ENCODE data around the gene NIPAL3.

Gene NIPAL3

DNA sequence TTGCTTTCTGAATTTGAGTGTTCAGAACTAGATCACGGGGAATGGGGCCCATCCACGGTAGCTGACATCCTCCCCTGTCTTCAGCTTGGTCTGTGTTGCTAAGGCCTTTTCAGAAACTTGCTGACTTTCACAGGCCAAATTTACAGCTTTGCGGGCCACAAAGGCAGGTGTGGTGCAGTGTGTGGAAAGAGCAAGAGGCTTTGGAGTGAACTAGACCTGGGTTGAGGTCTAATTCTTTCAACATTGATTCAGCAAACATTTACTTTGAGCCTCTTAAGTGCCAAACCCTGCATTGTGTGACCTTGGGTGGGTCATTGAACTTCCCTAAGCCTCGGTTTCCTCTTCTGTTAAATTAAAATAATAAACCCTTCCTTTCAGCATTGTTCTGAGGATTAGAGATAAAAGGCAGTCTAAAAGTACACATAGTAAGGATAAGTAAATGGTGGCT lies 26.3 kb upstream of the NIPAL3 start:
- in situ Hi-C loops (cut with MboI; ENCODE audit: low sequenced_read_pairs): loop anchor here (25.0 kb wide), 1 partner anchor 302 kb away; no protein-coding TSS in a partner anchor

- in situ Hi-C loops (cut with MboI; ENCODE audit: low sequenced_read_pairs): loop anchor here (5.0 to 25.0 kb wide), 2 partner anchors 189 to 304 kb away; no protein-coding TSS in a partner anchor
Measured at GRCh38 chr1:24390924-24391782, 24.4 kb upstream of the NIPAL3 start.

DNA sequence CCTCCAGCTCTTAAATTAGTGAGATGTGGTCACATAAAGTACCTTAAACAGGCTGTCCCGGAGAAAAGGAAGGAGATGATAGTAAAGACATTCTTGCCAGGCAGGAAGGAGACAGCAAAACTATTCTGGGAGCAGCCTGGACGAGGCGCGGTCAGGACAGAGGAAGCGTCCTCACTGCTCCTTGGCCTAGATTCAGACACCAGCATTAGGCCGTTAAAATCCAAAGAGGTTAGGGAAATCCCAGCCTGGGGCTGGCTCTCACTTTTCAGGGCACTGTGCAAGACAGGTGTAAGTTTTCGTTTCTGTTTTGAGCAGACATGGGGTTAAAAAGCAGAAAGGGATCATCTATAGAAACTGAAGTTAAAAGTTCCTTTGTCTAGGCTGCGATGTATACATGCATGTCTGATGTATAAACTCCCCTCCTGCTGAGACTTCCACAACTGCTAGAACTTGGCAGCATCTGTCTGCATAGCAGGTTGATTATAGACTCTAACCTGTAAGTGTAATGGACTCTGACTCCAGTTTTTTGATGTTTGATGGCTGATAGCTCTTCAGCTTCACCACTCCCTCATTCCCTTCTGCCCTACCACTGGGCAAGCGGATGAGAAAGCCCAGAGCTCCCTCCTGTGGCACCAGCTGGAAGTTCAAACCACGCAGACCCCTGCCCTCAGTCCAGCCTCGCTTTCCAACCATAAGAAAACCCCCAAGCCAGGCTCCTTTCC lies 23.6 kb upstream of the NIPAL3 start:
- in situ Hi-C loops (cut with MboI; ENCODE audit: low sequenced_read_pairs): loop anchor here (5.0 to 25.0 kb wide), 2 partner anchors 190 to 305 kb away; no protein-coding TSS in a partner anchor

- in situ Hi-C loops (cut with MboI; ENCODE audit: low sequenced_read_pairs): loop anchor here (5.0 to 25.0 kb wide), 2 partner anchors 190 to 305 kb away; no protein-coding TSS in a partner anchor
Measured at GRCh38 chr1:24392604-24392946, 23.0 kb upstream of the NIPAL3 start.

DNA sequence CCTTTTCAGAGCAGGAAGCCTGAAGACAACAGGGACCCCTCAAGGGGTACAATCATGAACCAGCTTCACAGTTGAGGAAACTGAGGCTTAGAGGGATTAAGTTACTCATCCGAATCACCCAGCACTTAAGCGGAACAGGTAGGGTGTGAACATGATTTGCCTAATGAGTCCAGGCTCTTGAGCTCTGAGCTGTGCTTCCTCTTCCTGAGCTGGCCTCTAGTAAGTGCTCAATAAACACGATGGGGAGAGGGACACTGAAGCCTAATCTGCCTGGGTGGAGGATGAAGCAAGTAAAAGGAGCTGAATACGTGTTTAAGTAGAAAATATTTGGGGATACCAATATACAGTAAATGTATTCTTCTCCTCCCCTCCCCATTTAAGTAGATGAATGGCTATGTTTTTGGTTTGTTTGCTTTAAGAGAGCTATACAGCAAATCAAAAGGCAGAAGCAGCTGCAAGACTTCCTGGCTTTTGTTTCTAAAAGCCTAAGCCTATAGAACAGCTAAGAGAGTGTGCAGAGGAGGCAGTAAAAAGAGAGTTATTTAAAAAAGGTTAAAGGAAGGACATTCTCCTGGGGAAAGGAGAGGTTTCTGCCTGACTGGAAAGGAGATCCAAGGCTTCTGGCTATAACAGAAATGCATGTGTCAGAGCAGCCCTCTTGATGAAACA lies 22.5 kb upstream of the NIPAL3 start:
- in situ Hi-C loops (cut with MboI; ENCODE audit: low sequenced_read_pairs): loop anchor here (5.0 to 25.0 kb wide), 2 partner anchors 191 to 306 kb away; no protein-coding TSS in a partner anchor

DNA sequence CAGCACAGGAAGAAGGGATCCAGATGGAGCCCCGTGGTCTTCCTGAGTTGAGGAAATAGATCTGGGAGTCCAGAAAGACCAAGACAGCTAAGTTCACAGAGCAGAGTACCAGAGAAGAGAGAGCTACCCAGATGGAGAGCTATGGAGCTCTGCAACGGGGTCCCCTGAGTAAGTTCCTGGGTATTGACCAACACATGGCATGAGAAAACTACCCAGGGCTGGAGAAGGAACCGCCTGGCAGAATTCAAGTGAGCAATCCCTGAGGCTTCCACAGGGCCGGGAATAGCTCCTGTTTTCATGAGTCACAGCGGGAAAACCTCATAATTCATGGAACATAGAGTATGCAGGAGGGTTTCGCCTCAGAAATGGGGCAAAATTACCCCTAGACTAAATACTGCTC lies 21.7 kb upstream of the NIPAL3 start:
- in situ Hi-C loops (cut with MboI; ENCODE audit: low sequenced_read_pairs): loop anchor here (5.0 to 25.0 kb wide), 2 partner anchors 192 to 307 kb away; no protein-coding TSS in a partner anchor

DNA sequence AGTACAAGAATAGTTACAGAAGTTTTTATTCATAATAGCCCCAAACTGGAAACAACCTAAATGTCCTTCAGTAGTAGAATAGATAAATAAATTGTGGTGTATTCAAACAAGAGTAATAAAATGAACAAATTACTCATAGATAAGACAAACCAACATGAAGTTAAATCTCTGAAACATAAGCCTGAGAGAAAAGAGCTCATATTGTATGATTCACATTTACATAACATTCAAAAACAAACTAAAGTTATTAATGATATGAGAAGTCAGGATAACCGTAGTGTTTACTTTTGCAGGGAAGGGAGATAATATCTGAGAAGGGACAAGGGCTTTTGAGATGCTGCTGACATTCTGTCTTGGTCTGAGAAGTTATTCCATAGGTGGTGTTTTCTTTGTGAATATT lies 15.5 kb upstream of the NIPAL3 start:
- in situ Hi-C loops (cut with MboI; ENCODE audit: low sequenced_read_pairs): no loop called here

- in situ Hi-C loops (cut with MboI; ENCODE audit: low sequenced_read_pairs): no loop called here
Measured at GRCh38 chr1:24403806-24404205, 11.8 kb upstream of the NIPAL3 start.

- in situ Hi-C loops (cut with MboI; ENCODE audit: low sequenced_read_pairs): no loop called here
Measured at GRCh38 chr1:24406788-24407187, 8.8 kb upstream of the NIPAL3 start.

DNA sequence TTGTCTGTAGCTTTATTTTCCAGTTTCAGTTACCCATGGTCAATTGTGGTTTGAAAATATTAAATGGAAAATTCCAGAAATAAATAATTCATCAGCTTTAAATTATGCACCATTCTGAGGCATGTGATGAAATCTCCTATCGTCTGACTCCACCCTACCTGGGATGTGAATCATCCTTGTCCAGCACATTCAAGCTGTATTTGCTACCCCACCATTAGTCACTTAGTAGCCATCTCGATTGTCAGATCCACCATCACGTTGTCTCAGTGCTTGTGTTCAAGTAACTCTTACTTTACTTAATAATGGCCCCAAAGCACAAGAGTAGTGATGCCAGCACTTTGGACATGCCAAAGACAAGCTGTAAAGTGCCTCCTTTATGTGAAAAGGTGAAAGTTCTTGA lies 6.1 kb upstream of the NIPAL3 start:
- in situ Hi-C loops (cut with MboI; ENCODE audit: low sequenced_read_pairs): no loop called here

GRCh38 chr1:24410750-24411149 lies 4.9 kb upstream of the NIPAL3 start:
- in situ Hi-C loops (cut with MboI; ENCODE audit: low sequenced_read_pairs): no loop called here

DNA sequence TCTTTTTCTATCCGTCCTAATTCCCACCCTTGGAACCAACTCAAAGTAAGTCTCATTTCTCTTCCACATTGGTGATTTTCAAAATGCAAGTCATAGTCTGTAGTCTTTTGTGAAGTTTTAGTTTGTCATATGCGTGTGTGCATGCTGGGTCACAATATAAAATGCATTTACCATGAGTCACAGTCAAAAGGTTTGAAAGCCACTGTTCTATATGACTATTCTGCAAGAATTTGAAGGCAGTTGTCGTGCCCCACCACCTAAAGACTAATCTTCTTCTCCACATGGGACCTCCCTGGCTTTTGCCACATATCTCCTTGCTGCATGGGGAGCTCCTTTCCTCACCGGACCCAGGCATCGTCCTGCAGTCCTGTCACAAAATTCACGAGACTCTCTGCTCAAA lies 3.6 kb upstream of the NIPAL3 start:
- in situ Hi-C loops (cut with MboI; ENCODE audit: low sequenced_read_pairs): no loop called here

- in situ Hi-C loops (cut with MboI; ENCODE audit: low sequenced_read_pairs): no loop called here
Measured at GRCh38 chr1:24412408-24412807, 3.2 kb upstream of the NIPAL3 start.

DNA sequence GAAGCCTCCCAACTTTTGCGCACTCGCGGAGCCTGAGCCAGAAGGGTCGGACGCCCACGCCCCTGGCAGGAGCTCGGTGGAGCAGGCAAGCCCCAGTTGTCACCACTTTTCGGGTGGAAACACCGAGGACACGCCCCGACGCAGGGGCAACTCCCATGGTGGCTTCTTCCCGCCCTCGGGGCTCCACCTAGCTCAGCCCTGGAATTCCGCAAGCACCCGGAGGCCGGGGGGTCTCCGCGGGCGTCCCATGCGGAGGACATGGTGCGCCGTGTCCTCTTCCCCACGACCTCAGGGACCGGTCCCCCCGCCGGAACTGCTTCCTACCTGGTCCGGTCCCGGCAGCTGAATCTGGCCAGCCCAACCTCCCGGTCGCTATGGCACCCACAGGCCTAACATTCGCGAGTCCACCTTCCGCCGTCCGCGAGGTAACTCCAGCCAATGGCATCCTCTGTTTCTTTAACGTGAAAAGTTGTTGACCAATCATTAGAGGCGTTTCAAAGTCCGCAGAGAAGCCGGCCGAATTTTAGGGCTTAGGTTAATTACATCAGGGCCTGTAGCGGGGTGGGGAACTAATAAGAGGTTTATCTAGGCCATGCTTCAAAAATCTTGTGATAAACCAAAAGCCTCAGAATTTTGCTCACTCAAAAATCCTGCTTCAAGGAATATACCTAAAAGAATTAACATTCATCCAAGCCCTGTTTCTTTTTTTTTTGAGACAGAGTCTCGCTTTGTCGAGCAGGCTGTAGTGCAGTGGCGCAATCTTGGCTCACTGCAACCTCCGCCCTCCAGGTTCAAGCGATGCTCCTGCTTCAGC lies 2.0 kb upstream of the NIPAL3 start, which contains the start of gene STPG1:
Gene STPG1 (minus strand): TSS at position 433 of the 814 bp plus-strand sequence. CDS start 12,394 bp downstream, outside the sequence.
- in situ Hi-C loops (cut with MboI; ENCODE audit: low sequenced_read_pairs): no loop called here

DNA sequence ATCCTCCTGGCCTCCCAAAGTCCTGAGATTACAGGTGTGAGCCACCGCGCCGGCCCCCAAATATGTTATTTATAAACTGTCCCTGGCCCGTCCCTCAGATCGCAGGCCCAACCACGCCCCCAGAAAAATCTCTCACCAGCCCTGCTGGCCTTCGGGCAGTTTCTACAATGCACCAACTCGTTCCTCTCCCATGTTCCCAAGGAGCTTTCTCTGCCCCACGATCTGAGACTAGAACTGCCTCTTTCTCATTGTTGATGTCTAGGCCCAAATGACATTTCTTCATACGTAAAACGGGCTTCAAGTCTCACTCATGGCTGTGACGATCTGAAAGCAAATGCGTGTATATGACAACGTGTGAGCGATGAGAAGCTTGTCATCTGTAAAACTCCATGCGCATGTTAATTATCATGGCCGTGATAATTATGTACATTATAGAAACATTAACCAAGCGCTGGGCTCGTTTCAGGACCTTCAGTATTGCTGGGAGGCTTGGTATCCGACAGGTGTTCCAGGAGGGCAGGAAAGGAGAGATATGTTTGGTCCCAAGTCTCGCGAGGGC lies 748 bp upstream of the NIPAL3 start:
- in situ Hi-C loops (cut with MboI; ENCODE audit: low sequenced_read_pairs): no loop called here

DNA sequence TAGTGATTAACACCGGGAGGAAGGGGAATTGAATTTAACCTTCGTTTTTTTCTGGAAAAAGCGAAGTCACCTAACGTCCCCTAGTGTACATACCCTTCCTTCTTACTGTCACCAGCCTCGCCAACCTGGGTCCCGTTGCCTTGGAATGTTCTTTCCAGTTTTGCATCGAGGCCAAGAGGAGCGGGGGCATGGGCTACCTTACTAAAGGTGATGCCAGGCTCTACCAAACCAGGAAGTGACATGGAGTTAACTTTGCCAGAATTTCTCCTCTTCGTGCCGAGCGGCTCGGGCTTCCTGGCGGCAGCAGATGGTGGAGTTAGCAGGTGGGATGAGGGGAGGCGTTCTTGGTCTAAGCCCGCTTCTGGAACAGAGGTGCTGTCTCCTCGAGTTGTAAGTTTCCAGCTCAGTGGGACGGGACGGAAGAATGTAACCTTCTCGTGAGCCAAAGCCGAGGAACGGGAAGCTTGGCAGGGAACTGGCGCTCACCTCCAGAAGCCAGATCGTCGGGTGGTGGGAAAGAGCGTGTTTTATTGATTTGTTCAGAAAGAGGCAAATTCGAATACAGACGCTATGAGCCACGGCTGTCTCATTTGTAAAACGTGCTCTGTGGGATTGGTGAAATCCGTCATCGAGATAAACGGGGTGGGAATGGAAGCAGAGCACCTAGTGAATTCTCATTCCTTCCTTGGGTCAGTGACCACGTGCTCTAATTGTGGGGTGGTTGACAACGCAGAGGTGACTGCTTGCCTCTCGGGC lies 486 bp downstream of the NIPAL3 start:
- in situ Hi-C loops (cut with MboI; ENCODE audit: low sequenced_read_pairs): no loop called here

- in situ Hi-C loops (cut with MboI; ENCODE audit: low sequenced_read_pairs): no loop called here
Measured at GRCh38 chr1:24416666-24417391, 1.2 kb downstream of the NIPAL3 start.

DNA sequence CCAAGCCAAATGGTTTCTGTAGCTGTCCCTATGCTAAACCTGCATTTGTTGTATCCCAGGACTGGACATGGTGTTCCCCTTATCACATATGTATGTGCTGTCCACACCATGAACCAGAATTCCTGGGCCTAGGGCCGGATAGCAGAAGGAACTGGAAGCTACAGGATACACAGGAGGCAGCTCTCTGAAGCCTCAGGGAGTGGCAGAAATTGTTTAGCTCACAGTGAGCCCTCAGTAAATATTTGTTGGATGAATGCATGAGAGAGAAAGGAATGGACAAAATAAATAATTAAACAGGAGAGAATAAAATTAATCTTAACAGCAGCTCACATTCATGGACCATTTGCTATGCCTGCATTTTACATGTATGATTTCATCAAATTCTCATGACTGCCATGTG lies 2.1 kb downstream of the NIPAL3 start:
- in situ Hi-C loops (cut with MboI; ENCODE audit: low sequenced_read_pairs): no loop called here
